NCI-H460 (cell line): ENCODE measurements around the gene IDH3B. TPM values are rescaled to one million over a fixed set of nuclear protein-coding genes. Genes with fewer than 3 reads are reported as not detected.

ENCODE experiments used
- DNase-seq: peaks from one replicate; pipeline ENCODE4 v3.0.0-alpha.2; 2016; ENCODE audit warnings: low read depth; ENCODE audit errors: extremely low read depth
- small RNA-seq, 2 experiments: library from RNA; depleted of rRNA; stranded (forward); fragments of <200 nt; gene quantifications; one replicate each; pipeline ENCODE3, GENCODE V24; 2014
- total RNA-seq: library from RNA; depleted of rRNA; stranded (reverse); fragments of >200 nt; shearing (Covaris generic); gene quantifications from 2 replicates; pipeline ENCODE4 v1.2.3, GENCODE V29; 2014; rRNA removed

IDH3B gene
- total RNA-seq, 1 experiment from 2014 or later, result 138 TPM

DNA sequence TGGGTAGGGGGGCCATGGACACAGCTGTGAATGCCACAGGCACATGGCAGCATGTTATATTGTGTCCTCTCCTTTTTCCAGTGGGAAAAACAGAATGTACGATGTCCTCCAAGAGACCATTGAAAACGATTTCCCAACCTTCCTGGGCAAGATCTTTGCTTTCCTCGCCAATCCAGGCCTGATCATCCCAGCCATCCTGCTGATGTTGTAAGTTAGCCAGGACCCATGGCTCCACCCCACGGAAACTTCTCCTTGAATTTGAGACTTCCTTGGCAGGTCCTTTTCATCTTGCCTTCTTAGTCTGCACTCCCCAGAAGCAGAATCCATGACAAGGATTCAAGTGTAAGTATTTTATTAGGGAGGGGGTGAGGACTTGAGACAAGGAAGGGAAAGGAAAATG, 39.8 kb downstream of the IDH3B start:
- DNase-seq, result no peak

DNA sequence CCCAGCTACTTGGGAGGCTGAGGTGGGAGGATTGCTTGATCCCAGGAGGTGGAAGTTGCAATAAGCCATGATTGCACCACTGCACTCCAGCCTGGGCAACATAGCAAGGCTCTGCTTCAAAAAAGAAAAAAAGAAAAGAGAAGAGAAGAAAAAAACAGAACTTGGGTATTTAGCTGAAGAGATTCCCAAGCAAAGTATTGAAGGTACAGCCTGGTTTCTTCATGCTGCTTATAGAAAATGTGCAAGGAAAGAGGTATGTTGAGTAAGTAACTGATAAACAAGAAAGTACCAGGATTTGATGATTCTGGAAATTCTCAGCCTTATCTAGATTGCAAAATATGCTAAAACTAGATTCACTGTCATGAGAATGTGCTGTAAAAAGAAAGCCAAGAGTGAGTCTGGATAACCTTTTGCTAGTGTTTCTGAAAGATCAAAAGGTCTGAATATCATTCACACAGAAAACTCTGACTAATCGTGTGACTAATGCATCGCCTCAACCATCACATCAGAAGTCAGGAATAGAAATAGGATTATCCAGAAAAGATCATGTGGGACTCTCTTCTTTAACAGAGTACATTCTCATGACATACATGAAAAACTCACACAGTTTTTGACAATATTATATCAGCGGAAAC, 43.9 kb downstream of the IDH3B start:
- no peak for DNase-seq

DNA sequence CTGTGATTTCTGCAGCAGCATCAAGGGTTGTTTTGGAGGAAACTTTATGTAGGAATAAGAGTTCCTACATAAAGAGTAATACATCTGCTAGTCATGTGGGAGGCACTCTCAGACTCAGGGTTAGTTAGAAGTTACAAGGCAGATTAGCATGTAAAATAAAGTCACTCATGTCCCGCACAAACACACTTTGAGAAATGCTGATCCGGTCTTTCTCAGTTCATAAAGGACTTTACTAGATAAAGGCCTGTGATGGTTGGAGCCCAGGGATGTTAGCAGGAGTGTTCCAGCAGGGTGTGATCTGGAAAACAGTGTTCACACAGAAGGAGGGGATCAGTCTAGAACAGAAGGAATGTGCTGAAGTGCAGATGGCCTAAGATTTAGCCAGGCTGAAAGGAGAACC, 44.7 kb downstream of the IDH3B start:
- DNase-seq, result no peak

DNA sequence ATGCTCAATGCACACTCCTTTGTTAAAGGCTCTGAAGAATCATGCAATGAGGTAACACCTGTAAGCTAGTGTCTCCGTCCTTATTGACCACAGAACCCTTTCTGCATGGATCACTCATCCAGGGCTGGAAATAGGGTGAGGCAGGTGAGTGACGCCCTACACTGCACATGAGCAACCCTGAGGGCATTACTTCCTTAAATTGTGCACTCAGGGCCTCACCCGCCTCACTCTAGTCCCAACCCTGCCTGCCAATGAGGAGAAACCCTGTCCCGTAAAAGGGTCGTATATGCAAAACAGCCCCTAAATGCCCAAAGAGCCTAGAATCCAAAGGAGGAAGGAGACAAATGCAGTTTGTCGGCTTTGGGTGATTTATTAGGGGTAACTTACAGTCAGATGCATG, 45.2 kb downstream of the IDH3B start:
- DNase-seq, result no peak

DNA sequence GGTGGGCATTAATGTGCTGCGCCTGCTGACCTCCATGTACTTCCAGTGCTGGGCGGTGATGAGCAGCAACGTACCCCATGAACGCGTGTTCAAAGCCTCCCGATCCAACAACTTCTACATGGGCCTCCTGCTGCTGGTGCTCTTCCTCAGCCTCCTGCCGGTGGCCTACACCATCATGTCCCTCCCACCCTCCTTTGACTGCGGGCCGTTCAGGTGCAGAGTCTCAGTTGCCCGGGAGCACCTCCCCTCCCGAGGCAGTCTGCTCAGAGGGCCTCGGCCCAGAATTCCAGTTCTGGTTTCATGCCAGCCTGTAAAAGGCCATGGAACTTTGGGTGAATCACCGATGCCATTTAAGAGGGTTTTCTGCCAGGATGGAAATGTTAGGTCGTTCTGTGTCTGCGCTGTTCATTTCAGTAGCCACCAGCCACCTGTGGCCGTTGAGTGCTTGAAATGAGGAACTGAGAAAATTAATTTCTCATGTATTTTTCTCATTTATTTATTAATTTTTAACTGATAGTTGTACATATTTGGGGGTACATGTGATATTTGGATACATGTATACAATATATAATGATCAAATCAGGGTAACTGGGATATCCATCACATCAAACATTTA, 46.8 kb downstream of the IDH3B start:
- no peak for DNase-seq

DNA sequence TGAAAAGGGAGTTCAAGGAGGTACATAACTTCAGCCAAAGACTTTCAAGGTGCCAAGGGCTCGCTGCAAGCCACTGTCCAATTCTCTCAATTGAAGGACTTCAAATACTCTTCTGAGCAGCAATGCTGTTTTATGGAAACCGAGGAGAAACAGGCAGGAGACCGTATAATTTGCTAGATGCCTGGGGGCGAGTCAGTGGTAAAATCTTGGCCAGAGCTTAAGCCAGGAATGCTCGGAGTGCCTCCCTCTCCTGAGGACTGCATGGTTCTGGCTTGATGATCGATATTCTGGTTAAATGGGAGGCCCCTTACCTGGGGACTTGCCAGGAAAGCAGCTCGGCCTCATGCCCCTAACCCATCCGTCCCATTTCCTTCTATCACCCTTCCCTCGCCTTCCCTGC, 47.4 kb downstream of the IDH3B start:
- DNase-seq, result no peak

DNA sequence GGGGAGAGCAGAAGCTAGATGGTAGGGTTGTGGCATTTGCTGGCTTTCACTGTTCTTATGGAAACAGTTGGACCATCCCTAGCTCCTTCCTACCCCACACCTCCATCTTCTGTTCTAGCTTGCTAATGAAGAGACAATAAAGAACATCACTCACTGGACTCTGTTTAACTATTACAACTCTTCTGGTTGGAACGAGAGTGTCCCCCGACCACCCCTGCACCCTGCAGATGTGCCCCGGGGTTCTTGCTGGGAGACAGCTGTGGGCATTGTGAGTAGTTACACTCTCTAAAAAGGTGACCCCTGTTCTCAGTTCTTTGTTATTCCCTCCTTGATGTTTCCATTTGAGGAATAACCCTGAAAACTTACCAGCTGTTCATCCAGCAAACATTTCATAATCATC, 51.9 kb downstream of the IDH3B start:
- DNase-seq, result no peak

DNA sequence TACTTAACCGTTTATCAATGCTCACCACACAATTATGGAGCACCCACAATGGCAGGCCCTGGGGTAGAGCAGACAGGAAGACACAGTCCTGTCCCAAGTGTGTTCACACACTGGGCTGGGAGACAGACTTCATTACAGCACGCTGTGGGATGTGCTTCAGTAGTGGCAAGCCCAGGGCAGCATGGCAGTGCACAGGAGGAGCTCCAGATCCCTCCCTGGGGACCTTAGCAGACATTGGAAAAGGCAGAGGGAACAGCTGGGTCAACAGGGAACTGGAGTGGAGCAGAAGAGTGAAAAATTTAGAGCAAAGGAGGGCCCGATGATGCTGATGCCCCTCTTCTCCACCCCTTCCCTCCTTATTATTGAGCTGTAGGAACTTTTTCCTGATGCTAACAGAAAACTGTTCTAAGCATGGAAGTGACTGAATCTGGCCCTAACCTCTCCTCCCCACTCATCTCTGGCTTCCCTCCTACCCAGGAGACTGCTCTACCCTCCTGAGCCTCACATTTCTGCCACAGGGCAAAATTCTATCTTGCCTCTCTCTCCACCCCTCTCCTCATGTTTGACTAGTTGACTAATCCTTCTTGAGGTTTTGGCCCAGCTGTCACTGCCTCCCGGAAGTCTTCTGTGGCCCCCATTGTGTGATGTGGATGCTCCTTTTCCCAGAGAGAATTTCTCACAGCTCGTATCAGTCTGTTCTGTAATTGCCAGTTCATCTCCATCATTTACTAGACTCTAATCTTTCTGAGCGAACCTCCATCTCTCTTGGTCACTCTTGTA, 52.9 kb downstream of the IDH3B start:
- DNase-seq, result no peak

DNA sequence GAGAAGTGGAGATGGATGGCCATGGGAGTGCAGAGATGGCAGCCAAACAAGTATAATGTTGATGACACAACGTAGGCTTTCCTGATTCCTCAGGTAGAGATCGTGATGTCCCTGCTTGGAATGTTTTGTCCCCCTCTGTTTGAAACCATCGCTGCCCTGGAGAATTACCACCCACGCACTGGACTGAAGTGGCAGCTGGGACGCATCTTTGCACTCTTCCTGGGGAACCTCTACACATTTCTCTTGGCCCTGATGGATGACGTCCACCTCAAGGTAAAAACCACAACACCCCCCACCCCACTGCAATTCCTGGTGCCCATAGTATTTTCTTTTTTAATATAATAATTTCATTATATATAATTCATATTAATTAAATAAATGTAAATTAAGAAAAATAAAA, 53.7 kb downstream of the IDH3B start:
- DNase-seq, result no peak

Small RNAs within 50 kb of the gene (small RNA-seq; reads per million reads assigned to genes)
- gene SNORA51 (0 reads per million in 2 experiments), gene SNORD110 (0 reads per million in 2 experiments), gene SNORD56 (0 reads per million in 2 experiments), gene SNORD57 (0 reads per million in 2 experiments), gene SNORD86 (0 reads per million in 2 experiments)

Other genes with a start within 250 kb of the IDH3B start
- gene SNRPB, start 193.4 kb downstream of the IDH3B start, total RNA-seq, result 577 and 607 TPM in 2 replicates
- gene ZNF343, start 155.3 kb downstream of the IDH3B start, total RNA-seq, result 14.9 TPM in 2 replicates
- gene TMC2, start 127.6 kb downstream of the IDH3B start, total RNA-seq, result not detected in 2 replicates
- gene NOP56, start 11.6 kb downstream of the IDH3B start, total RNA-seq, result 246 and 301 TPM in 2 replicates
- gene EBF4, start 28.6 kb upstream of the IDH3B start, total RNA-seq, result 1.0 and 2.0 TPM in 2 replicates
- not detected in 2 replicates for gene CPXM1, start 136.4 kb upstream of the IDH3B start, total RNA-seq
- gene C20orf141, start 150.8 kb upstream of the IDH3B start, total RNA-seq, result not detected in 2 replicates
- gene TMEM239, start 152.1 kb upstream of the IDH3B start, total RNA-seq, result not detected in 2 replicates
- gene PCED1A, start 176.4 kb upstream of the IDH3B start, total RNA-seq, result 16.2 and 18.5 TPM in 2 replicates
- gene VPS16, start 176.5 kb upstream of the IDH3B start, total RNA-seq, result 21.3 and 24.1 TPM in 2 replicates
- gene PTPRA, start 209.3 kb upstream of the IDH3B start, total RNA-seq, result 28.2 and 33.0 TPM in 2 replicates